SK-N-SH (cell line): ENCODE data around the gene SYNPO2. TPM values are rescaled to one million over a fixed set of nuclear protein-coding genes. Genes with fewer than 3 reads are reported as not detected.
A peak's percentile ranks its signal among the peaks of the same experiment; 100 is the strongest.

Experiments
- CTCF ChIA-PET: fragments of 300-600, 350-600 bp; formaldehyde crosslinking; extraction: SDS; loops from one replicate; lab custom pipeline; 2021; lab: Yijun Ruan, JAX
- POLR2A ChIA-PET: fragments of 350-600 bp; sonication (Branson Sonifier 250); formaldehyde crosslinking; extraction: SDS; loops from one replicate; lab custom pipeline; 2020; ENCODE audit warnings: antibody characterized with exemption, inconsistent platforms; lab: Yijun Ruan, JAX
- DNase-seq: peaks from one replicate; pipeline ENCODE4 v3.0.0; 2012
- H2AFZ ChIP-seq: fragments of 200-600 bp; sonication (generic); 2 replicates; pipeline ENCODE4 v1.8.1; 2016; ENCODE audit warnings: antibody characterized with exemption, mild to moderate bottlenecking, low read depth
- H3F3A ChIP-seq: fragments of 200-600 bp; sonication (generic); replicated peaks from 2 replicates; pipeline ENCODE3; 2016; ENCODE audit warnings: antibody characterized with exemption, mild to moderate bottlenecking; ENCODE audit not compliant: insufficient read depth
- H3K27ac ChIP-seq, 2 experiments: fragments of 200-500 bp in 1 of 2; fragments of 200-600 bp in 1 of 2; sonication (Bioruptor generic) in 1 of 2; sonication (generic), shearing (Covaris generic) in 1 of 2; 2 replicates each; pipeline versions ENCODE4 v1.5.1 to v1.6.1; 2014 to 2016; ENCODE audit warnings: low read depth in 2 of 2, inconsistent platforms in 1 of 2, low read length in 1 of 2, mild to moderate bottlenecking in 1 of 2, mixed read lengths in 1 of 2
- H3K27me3 ChIP-seq: fragments of 200-600 bp; sonication (generic), shearing (Covaris generic); 2 replicates; pipeline ENCODE4 v1.6.1; 2016; ENCODE audit warnings: mixed run types; ENCODE audit not compliant: insufficient read depth
- H3K36me3 ChIP-seq, 2 experiments: fragments of 200-500 bp in 1 of 2; fragments of 200-600 bp in 1 of 2; sonication (Bioruptor generic) in 1 of 2; sonication (generic) in 1 of 2; replicated peaks in 1 of 2; 2 replicates each; pipeline versions ENCODE3 to v1.5.1; 2014 to 2016; ENCODE audit warnings: low read length in 1 of 2, mild to moderate bottlenecking in 1 of 2; ENCODE audit not compliant: insufficient read depth in 2 of 2, control insufficient read depth in 1 of 2
- H3K4me1 ChIP-seq, 2 experiments: fragments of 200-500 bp in 1 of 2; fragments of 200-600 bp in 1 of 2; sonication (Bioruptor generic) in 1 of 2; sonication (generic), shearing (Covaris generic) in 1 of 2; 2 replicates each; pipeline versions ENCODE4 v1.5.1 to v1.6.1; 2014 to 2016; ENCODE audit warnings: low read depth in 1 of 2, low read length in 1 of 2, mixed run types in 1 of 2; ENCODE audit not compliant: insufficient read depth in 2 of 2, control insufficient read depth in 1 of 2
- H3K4me2 ChIP-seq: fragments of 200-600 bp; sonication (generic), shearing (Covaris generic); 2 replicates; pipeline ENCODE4 v1.6.1; 2017; ENCODE audit warnings: mixed run types
- H3K4me3 ChIP-seq, 2 experiments: fragments of 200-500 bp in 1 of 2; fragments of 200-600 bp in 1 of 2; sonication (Bioruptor generic) in 1 of 2; sonication (generic), shearing (Covaris generic) in 1 of 2; 2 replicates each; pipeline versions ENCODE4 v1.5.1 to v1.8.1; 2014 to 2016; ENCODE audit warnings: low read depth in 2 of 2, inconsistent platforms in 1 of 2, low read length in 1 of 2, mild to moderate bottlenecking in 1 of 2, mixed read lengths in 1 of 2, moderate library complexity in 1 of 2
- H3K79me2 ChIP-seq: fragments of 200-600 bp; sonication (generic); 2 replicates; pipeline ENCODE4 v1.8.1; 2017; ENCODE audit warnings: mild to moderate bottlenecking; ENCODE audit not compliant: insufficient read depth
- H3K9ac ChIP-seq: fragments of 200-600 bp; sonication (generic); 2 replicates; pipeline ENCODE4 v1.6.1; 2017; ENCODE audit warnings: mixed run types
- H3K9me2 ChIP-seq: fragments of 200-600 bp; sonication (generic); 2 replicates; pipeline ENCODE4 v1.6.1; 2017; ENCODE audit warnings: mixed run types
- H3K9me3 ChIP-seq: fragments of 200-600 bp; sonication (generic); 2 replicates; pipeline ENCODE4 v1.6.1; 2017; ENCODE audit warnings: mixed run types, mild to moderate bottlenecking, moderate library complexity
- H4K20me1 ChIP-seq: fragments of 200-600 bp; sonication (generic); 2 replicates; pipeline ENCODE4 v1.6.1; 2017; ENCODE audit warnings: mild to moderate bottlenecking, mixed run types; ENCODE audit not compliant: insufficient read depth
- CHD2 ChIP-seq: fragments of 150-350 bp; IDR thresholded peaks from 2 replicates; pipeline ENCODE4 v1.6.1; 2018; ENCODE audit warnings: low read length; ENCODE audit not compliant: partially characterized antibody
- RAD21 ChIP-seq: IDR thresholded peaks from 2 replicates; pipeline ENCODE4 v1.6.1; 2012; ENCODE audit warnings: mild to moderate bottlenecking, low read length
- SIN3A ChIP-seq: IDR thresholded peaks from 2 replicates; pipeline ENCODE4 v1.6.1; 2012; ENCODE audit warnings: low read depth, mild to moderate bottlenecking, low read length, moderate library complexity, borderline replicate concordance
- TEAD4 ChIP-seq: IDR thresholded peaks from 2 replicates; pipeline ENCODE4 v1.4.0; 2012; ENCODE audit warnings: mild to moderate bottlenecking, borderline replicate concordance; ENCODE audit not compliant: insufficient read depth
- WGBS: methylation state at CpG from one replicate; pipeline ENCODE4 v1.1.6; 2017; ENCODE audit warnings: low lambda C conversion rate; 5-methylcytosine and 5-hydroxymethylcytosine counted together
- polyA plus RNA-seq, 3 experiments: library from polyadenylated mRNA; depleted of rRNA; stranded (reverse); fragments of >200 nt; gene quantifications; 2 replicates each; pipeline ENCODE4 v1.2.3, GENCODE V29; 2012
- TF ChIP-seq, protein P1 (sequence below): IDR thresholded peaks from 2 replicates; pipeline ENCODE4 v1.4.0; 2012; ENCODE audit warnings: low read depth
- TF ChIP-seq, protein P2 (sequence below): fragments of 200-600 bp; sonication (generic); IDR thresholded peaks from 2 replicates; pipeline ENCODE4 v1.6.1; 2017; ENCODE audit warnings: antibody characterized with exemption, mild to moderate bottlenecking, moderate library complexity
- TF ChIP-seq, protein P3 (sequence below): IDR thresholded peaks from 2 replicates; pipeline ENCODE4 v1.6.1; 2012; ENCODE audit warnings: mild to moderate bottlenecking, low read depth, low read length, moderate library complexity

The SYNPO2 gene
- polyA plus RNA-seq, 1 of the 3 experiments (the other 2 are of a cell fraction): 7.2 TPM

DNA sequence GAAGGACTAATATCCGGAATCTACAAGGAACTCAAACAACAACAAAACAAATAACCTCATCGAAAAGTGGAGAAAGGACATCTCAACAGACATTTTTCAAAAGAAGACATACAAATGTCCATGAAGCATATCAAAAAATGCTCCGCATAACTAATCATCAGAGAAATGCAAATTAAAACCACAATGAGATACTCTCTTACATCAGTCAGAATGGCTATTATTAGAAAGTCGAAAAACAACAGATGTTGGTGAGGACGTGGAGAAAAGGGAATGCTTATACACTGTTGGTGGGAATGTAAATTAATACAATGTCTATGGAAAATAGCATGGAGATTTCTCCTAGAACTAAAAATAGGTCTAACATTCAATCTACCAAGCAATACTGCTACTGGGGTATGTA is 195.9 kb downstream of the SYNPO2 start (continued):
- TF ChIP-seq, protein P1, sequence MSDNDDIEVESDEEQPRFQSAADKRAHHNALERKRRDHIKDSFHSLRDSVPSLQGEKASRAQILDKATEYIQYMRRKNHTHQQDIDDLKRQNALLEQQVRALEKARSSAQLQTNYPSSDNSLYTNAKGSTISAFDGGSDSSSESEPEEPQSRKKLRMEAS: no peak

DNA sequence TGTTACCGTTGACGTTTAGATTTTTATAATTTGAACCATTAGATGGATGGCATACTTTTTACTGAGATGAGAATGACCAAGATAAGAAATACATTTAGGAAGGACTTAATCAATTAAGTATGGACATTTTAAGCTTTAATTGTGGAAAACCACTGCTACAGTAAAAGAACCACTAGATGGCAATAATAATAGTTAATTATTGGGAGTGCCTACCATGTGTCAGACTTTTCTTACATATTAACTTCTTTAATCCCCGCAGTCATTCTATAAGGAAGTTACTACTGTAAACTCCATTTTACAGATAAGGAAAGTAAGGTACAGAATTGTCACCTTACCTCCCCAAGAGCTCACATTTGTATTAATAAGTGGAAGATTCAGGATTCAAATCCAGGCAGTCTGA is 198.5 kb downstream of the SYNPO2 start:
- 39% methylated on average over 3 of the region's 3 CpGs for WGBS
- ChIA-PET CTCF (interaction anchor here (0.9 to 1.5 kb wide), 5 partner anchors 9 to 200 kb away, joined by 3 to 4 read pairs (median 4); no protein-coding TSS in a partner anchor), POLR2A (no interaction called here)
- Histone ChIP-seq H3K79me2 (no peaks in the 10 kb centered on the region), H3K4me2 (no peak overlapping the region), H3K4me3 (no peak overlapping the region), H3K36me3 (no peaks in the 10 kb centered on the region), H3K4me1 (no peaks in the 10 kb centered on the region), H3K27ac (no peak overlapping the region), H3K9me2 (no peaks in the 10 kb centered on the region), H3K27me3 (no peaks in the 10 kb centered on the region), H4K20me1 (no peaks in the 10 kb centered on the region), H3K9me3 (no peaks in the 10 kb centered on the region), H2AFZ (peak overlapping the region; percentile 4; the same call in 1 of the 2 replicates), H3F3A (no peaks in the 10 kb centered on the region), H3K9ac (no peak overlapping the region)
- DNase-seq: no peak
- TF ChIP-seq, protein P2, sequence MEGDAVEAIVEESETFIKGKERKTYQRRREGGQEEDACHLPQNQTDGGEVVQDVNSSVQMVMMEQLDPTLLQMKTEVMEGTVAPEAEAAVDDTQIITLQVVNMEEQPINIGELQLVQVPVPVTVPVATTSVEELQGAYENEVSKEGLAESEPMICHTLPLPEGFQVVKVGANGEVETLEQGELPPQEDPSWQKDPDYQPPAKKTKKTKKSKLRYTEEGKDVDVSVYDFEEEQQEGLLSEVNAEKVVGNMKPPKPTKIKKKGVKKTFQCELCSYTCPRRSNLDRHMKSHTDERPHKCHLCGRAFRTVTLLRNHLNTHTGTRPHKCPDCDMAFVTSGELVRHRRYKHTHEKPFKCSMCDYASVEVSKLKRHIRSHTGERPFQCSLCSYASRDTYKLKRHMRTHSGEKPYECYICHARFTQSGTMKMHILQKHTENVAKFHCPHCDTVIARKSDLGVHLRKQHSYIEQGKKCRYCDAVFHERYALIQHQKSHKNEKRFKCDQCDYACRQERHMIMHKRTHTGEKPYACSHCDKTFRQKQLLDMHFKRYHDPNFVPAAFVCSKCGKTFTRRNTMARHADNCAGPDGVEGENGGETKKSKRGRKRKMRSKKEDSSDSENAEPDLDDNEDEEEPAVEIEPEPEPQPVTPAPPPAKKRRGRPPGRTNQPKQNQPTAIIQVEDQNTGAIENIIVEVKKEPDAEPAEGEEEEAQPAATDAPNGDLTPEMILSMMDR: peak; percentile 54
- TF ChIP-seq TEAD4: no peak
- TF ChIP-seq RAD21: peak; percentile 26

DNA sequence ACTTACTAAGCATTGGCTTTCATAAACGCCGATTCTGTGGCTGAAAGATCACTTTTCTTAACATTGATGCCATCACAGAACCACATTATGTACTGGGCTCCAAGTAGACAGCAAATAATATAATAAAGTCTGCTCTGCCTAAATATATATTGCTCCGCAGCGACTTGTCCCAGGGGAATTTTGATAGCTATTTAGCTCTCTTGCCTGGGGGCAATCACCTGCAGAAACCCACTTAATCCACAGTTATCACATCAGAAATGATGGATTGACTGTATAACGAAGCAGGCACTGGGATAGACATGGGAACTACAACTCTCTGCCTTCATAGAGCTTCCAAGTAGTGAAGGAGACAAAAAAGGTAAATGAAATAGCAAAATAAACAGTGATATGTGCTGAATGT is 199.0 kb downstream of the SYNPO2 start:
- Histone ChIP-seq H2AFZ (peak overlapping the region; percentile 4; the same call in 1 of the 2 replicates), H3K4me2 (no peak overlapping the region)

More for the DNA sequence above, 199.0 kb downstream of the SYNPO2 start:
- Histone ChIP-seq H3K9ac (no peak overlapping the region), H3K27me3 (no peaks in the 10 kb centered on the region), H3K4me3 (no peak overlapping the region), H3K36me3 (no peaks in the 10 kb centered on the region), H3K9me3 (no peaks in the 10 kb centered on the region), H3K4me1 (no peaks in the 10 kb centered on the region), H3K79me2 (no peaks in the 10 kb centered on the region), H3K27ac (no peak overlapping the region), H4K20me1 (no peaks in the 10 kb centered on the region), H3F3A (no peaks in the 10 kb centered on the region), H3K9me2 (no peaks in the 10 kb centered on the region)
- no peak for DNase-seq
- WGBS: 74% methylated on average over 5 of the region's 5 CpGs
- ChIA-PET POLR2A (no interaction called here), CTCF (interaction anchor here (0.9 to 1.5 kb wide), 4 partner anchors 45 to 200 kb away, joined by 3 to 4 read pairs (median 4); no protein-coding TSS in a partner anchor)
- TF ChIP-seq SIN3A: no peak
- TF ChIP-seq CHD2: no peak
- TF ChIP-seq RAD21: no peak
- TF ChIP-seq, protein P3, sequence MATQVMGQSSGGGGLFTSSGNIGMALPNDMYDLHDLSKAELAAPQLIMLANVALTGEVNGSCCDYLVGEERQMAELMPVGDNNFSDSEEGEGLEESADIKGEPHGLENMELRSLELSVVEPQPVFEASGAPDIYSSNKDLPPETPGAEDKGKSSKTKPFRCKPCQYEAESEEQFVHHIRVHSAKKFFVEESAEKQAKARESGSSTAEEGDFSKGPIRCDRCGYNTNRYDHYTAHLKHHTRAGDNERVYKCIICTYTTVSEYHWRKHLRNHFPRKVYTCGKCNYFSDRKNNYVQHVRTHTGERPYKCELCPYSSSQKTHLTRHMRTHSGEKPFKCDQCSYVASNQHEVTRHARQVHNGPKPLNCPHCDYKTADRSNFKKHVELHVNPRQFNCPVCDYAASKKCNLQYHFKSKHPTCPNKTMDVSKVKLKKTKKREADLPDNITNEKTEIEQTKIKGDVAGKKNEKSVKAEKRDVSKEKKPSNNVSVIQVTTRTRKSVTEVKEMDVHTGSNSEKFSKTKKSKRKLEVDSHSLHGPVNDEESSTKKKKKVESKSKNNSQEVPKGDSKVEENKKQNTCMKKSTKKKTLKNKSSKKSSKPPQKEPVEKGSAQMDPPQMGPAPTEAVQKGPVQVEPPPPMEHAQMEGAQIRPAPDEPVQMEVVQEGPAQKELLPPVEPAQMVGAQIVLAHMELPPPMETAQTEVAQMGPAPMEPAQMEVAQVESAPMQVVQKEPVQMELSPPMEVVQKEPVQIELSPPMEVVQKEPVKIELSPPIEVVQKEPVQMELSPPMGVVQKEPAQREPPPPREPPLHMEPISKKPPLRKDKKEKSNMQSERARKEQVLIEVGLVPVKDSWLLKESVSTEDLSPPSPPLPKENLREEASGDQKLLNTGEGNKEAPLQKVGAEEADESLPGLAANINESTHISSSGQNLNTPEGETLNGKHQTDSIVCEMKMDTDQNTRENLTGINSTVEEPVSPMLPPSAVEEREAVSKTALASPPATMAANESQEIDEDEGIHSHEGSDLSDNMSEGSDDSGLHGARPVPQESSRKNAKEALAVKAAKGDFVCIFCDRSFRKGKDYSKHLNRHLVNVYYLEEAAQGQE: no peak
